ENCODE results near the gene KIF2A.

KIF2A gene

GRCh38 chr5:62385131-62385530, 79.1 kb downstream of the KIF2A start:
- DNase-seq (ENCODE audit: low read depth in 3 of 3), result no peak

- DNase-seq (ENCODE audit: low read depth in 3 of 3), result no peak
These were observed 79.9 kb downstream of the KIF2A start for GRCh38 chr5:62385816-62386400.

- no peak for DNase-seq (ENCODE audit: low read depth in 3 of 3)
These were observed 80.8 kb downstream of the KIF2A start for GRCh38 chr5:62386824-62387223.

GRCh38 chr5:62395210-62395950, 89.4 kb downstream of the KIF2A start:
- DNase-seq (ENCODE audit: low read depth in 3 of 3), result no peak

GRCh38 chr5:62403411-62404250, 97.6 kb downstream of the KIF2A start, which contains the start of gene DIMT1:
DIMT1 (minus strand) TSS chr5:62403905; CDS start chr5:62403772, 133 bp downstream.
- peak; percentile 75 to 88 (median 85) for DNase-seq (ENCODE audit: low read depth in 3 of 3)

GRCh38 chr5:62412549-62413329, 106.7 kb downstream of the KIF2A start, which contains the start of gene IPO11:
IPO11 (plus strand) TSS chr5:62412763; CDS start chr5:62437280, 24,517 bp downstream.
- peak; percentile 93 to 97 (median 97) for DNase-seq (ENCODE audit: low read depth in 3 of 3)

DNA sequence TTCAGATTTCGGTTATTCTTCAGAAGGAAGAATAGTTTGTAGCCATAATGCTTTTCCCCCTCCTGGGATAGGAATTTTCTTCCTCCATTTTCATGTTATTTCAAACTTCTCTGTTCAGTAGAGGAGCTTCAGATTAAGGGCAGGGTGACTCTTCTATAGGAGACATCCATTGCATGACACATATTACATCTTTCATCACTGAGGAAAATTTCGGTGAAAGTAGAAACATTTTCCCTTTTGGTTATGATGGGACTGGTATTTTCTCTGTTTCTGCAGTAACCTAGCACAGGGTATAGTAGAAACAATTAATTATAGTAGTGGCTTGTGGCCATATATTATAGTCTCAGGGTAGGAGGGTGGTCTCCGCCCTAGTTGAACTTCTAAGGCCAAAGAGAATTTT, 107.7 kb downstream of the KIF2A start:
- DNase-seq (ENCODE audit: low read depth in 3 of 3), result no peak

- no peak for DNase-seq (ENCODE audit: low read depth in 3 of 3)
These were observed 112.6 kb downstream of the KIF2A start for GRCh38 chr5:62418462-62419076.

DNA sequence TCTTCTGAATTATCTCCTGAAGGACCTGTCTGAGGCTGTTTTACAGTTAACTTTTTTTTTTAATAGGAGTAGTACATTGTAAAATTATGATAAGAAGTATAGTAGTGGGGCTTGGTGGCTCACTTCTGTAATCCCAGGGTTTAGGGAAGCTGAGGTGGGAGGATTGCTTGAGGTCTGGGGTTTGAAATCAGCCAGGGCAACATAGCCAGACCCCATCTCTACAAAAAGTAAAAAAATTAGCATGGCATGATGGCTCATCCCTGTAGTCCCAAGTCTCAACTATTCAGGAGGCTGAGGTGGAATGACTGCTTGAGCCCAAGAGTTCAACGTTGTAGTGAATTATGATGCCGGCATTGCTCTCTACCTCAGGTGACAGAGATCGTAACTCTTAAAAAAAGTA, 113.6 kb downstream of the KIF2A start:
- no peak for DNase-seq (ENCODE audit: low read depth in 3 of 3)

DNA sequence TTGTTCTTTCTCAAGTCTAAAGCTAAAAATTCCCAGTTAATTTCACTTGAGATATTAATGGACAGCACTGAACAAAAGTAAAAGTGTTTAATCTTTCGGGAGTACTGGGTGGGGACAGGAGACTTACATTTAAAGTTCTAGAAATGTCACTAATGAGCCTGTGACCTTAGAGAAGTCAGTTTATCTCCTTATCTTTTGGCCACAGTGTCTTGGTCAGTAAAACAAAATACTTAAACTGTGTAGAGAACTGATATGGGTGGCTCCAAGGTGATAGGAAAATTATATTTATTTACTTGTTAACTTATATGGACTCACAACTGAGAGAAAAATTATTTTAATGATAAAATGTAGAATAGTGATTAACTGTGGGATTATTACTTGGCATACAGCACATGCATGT, 115.4 kb downstream of the KIF2A start:
- DNase-seq (ENCODE audit: low read depth in 3 of 3), result no peak

DNA sequence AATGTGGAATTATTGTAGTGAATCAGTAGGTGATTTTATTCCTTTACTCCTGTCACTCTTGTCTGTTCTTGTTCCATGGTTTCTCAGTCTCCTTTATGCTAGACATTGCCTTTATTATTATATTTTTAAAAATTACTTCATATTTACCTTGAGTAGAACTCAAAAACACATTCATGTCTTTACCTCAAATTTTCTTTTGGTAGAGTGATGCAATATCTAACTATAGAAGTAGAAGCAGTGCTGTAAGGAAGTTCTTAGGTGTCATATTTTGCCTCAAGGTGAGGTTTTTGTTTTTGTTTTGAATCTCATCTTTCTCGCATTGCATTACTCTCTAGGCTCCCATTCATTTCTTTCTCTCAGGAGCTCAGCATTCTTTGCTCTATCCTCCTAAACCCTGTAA, 118.8 kb downstream of the KIF2A start:
- DNase-seq (ENCODE audit: low read depth in 3 of 3), result no peak

- DNase-seq (ENCODE audit: low read depth in 3 of 3), result no peak
These were observed 126.0 kb downstream of the KIF2A start for GRCh38 chr5:62431735-62432620.

DNA sequence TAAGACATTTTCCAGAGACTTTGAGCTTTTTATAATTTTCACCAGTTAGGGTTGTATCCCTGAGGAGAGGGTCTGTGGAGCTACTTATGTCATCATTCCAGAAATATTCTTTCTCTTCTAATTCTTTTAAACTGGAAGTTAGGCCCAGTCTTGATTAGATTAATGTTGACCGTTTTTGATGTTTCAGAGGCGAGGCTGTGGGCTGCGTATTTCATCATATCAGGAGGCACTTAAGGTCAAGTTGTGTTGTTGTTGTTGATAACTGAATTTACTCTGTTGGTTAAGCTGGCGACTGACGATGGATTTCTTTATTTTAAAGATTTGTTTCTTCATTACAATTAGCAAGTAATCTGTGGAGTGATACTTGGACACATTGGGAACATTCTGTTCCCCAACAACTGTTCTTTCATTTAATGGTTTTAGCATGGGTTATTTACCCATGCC, 126.6 kb downstream of the KIF2A start:
- DNase-seq (ENCODE audit: low read depth in 3 of 3), result no peak
